Peyer's patch (tissue), 4 donors: ENCODE results near the gene KCNQ2.

Experiments used
- POLR2A ChIP-seq, 2 donors: fragments of 450-650 bp; IDR thresholded peaks; one replicate each; pipeline ENCODE4 v1.5.1; 2017; ENCODE audit warnings: antibody characterized with exemption in 2 of 2, mild to moderate bottlenecking in 2 of 2, moderate library complexity in 2 of 2
- TF ChIP-seq, protein P1 (sequence below), 6 experiments: fragments of 450-650 bp in 4 of 6; fragments of 200-600 bp in 2 of 6; sonication (generic) in 1 of 6; IDR thresholded peaks; one replicate each; pipeline ENCODE4 v1.5.1; 2017 to 2019; ENCODE audit warnings: antibody characterized with exemption in 6 of 6, mild to moderate bottlenecking in 3 of 6, moderate library complexity in 1 of 6

DNA sequence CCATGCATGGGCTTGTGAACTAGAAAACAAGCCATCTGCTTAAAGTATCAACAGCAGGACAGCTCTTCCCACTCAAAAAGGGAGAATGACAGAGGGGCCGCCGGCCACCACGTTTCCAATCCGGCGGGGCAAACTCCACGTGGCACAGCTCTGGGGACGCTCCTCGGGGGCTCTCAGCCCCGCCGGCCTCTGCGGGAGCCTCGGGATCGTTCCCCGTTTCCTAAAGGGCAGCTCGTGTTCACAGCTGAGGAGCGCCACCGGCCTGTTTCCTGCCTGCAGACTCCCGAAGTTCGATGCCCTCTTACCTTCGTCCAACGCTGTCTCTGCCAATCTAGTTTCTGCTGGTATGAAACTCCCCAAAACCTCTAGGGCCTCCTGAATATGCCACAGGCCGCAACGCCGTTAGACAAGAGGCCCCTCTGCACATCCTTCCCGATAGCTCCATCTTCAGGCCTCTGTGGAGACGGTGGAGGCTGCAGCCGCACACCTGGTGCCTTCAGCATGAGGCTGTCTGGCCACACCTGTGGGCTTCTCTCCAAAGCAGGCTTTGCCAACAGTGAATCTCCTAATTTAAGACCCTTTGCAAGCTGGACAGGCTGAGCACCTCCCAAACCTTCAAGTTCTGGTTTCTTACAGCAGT is 46.5 kb downstream of the KCNQ2 start:
- no peak for TF ChIP-seq POLR2A (IDR thresholded peaks at IDR 0.05)
- TF ChIP-seq, protein P1, sequence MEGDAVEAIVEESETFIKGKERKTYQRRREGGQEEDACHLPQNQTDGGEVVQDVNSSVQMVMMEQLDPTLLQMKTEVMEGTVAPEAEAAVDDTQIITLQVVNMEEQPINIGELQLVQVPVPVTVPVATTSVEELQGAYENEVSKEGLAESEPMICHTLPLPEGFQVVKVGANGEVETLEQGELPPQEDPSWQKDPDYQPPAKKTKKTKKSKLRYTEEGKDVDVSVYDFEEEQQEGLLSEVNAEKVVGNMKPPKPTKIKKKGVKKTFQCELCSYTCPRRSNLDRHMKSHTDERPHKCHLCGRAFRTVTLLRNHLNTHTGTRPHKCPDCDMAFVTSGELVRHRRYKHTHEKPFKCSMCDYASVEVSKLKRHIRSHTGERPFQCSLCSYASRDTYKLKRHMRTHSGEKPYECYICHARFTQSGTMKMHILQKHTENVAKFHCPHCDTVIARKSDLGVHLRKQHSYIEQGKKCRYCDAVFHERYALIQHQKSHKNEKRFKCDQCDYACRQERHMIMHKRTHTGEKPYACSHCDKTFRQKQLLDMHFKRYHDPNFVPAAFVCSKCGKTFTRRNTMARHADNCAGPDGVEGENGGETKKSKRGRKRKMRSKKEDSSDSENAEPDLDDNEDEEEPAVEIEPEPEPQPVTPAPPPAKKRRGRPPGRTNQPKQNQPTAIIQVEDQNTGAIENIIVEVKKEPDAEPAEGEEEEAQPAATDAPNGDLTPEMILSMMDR (IDR thresholded peaks at IDR 0.05): no peak
